Hepatocyte (in vitro differentiated cells): Measurements from ENCODE around the gene SPRED2.

Source experiments
- EZH2 ChIP-seq: fragments of 200-600 bp; sonication (generic); IDR thresholded peaks from 2 replicates; pipeline ENCODE4 v1.6.1; 2016; ENCODE audit warnings: antibody characterized with exemption, mild to moderate bottlenecking, borderline replicate concordance
- EZH2phosphoT487 ChIP-seq: fragments of 200-600 bp; sonication (generic); IDR thresholded peaks from one replicate; pipeline ENCODE4 v1.6.1; 2018; ENCODE audit warnings: antibody characterized with exemption, mild to moderate bottlenecking, low read depth, moderate library complexity; ENCODE audit not compliant: unreplicated experiment, severe bottlenecking
- TF ChIP-seq, protein P1 (sequence below): fragments of 200-600 bp; sonication (generic); IDR thresholded peaks from 2 replicates; pipeline ENCODE4 v1.5.1; 2016; ENCODE audit warnings: antibody characterized with exemption, mild to moderate bottlenecking; ENCODE audit not compliant: poor library complexity

DNA sequence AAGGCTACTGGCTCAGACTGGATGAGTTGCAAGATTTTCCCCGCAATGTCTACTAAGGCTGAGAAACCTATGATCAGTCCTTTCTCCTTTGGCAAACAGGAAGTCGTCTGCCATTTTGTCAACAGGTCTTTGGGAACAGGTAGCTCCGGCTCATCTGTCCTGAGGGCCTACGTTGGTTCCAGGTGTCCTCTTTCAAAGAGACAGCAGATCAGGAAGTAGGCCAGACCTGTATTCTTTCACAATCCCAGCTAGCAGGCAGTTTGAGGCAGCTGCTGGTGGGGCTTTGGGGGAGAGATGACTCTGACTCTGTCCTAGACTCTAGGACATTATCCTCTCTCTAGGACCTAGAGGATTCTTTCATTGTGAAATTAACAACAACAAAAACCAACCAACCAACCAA is 106.1 kb downstream of the SPRED2 start:
- TF ChIP-seq, protein P1, sequence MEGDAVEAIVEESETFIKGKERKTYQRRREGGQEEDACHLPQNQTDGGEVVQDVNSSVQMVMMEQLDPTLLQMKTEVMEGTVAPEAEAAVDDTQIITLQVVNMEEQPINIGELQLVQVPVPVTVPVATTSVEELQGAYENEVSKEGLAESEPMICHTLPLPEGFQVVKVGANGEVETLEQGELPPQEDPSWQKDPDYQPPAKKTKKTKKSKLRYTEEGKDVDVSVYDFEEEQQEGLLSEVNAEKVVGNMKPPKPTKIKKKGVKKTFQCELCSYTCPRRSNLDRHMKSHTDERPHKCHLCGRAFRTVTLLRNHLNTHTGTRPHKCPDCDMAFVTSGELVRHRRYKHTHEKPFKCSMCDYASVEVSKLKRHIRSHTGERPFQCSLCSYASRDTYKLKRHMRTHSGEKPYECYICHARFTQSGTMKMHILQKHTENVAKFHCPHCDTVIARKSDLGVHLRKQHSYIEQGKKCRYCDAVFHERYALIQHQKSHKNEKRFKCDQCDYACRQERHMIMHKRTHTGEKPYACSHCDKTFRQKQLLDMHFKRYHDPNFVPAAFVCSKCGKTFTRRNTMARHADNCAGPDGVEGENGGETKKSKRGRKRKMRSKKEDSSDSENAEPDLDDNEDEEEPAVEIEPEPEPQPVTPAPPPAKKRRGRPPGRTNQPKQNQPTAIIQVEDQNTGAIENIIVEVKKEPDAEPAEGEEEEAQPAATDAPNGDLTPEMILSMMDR, result no peak
- TF ChIP-seq EZH2 (no peak), EZH2phosphoT487 (no peak)
